H9 (cell line): Measurements from ENCODE around the gene SIL1. TPM values are rescaled to one million over a fixed set of nuclear protein-coding genes. Genes with fewer than 3 reads are reported as not detected.

Experiments used
- DNase-seq: peaks from one replicate; pipeline ENCODE4 v3.0.0-alpha.2; 2017
- H2AFZ ChIP-seq: one replicate; pipeline ENCODE4 v1.6.1; 2013; ENCODE audit warnings: mild to moderate bottlenecking, low read length, control low read depth, moderate library complexity
- H2AK5ac ChIP-seq: 2 replicates; pipeline ENCODE4 v1.6.1; 2013; ENCODE audit warnings: low read length, control low read depth, mixed read lengths; ENCODE audit not compliant: insufficient read length
- H2BK120ac ChIP-seq: one replicate; pipeline ENCODE4 v1.6.1; 2013; ENCODE audit warnings: low read depth, mild to moderate bottlenecking, low read length, control low read depth, inconsistent platforms; ENCODE audit not compliant: poor library complexity, severe bottlenecking
- H2BK12ac ChIP-seq: 2 replicates; pipeline ENCODE4 v1.6.1; 2013; ENCODE audit warnings: low read length, control low read depth, mixed read lengths, low read depth; ENCODE audit not compliant: insufficient read length
- H2BK15ac ChIP-seq: 2 replicates; pipeline ENCODE4 v1.6.1; 2013; ENCODE audit warnings: low read depth, low read length, control low read depth
- H2BK20ac ChIP-seq: one replicate; pipeline ENCODE4 v1.6.1; 2013; ENCODE audit warnings: low read depth, mild to moderate bottlenecking, low read length, control low read depth, inconsistent platforms; ENCODE audit not compliant: poor library complexity, severe bottlenecking
- H2BK5ac ChIP-seq: 2 replicates; pipeline ENCODE4 v1.6.1; 2013; ENCODE audit warnings: low read length, control low read depth, mixed read lengths; ENCODE audit not compliant: insufficient read length
- H3K14ac ChIP-seq: 2 replicates; pipeline ENCODE4 v1.6.1; 2013; ENCODE audit warnings: low read length, control low read depth; ENCODE audit not compliant: insufficient read depth
- H3K18ac ChIP-seq: 2 replicates; pipeline ENCODE4 v1.6.1; 2013; ENCODE audit warnings: low read depth, mild to moderate bottlenecking, mixed read lengths, low read length, control low read depth; ENCODE audit not compliant: insufficient read length
- H3K23ac ChIP-seq: 2 replicates; pipeline ENCODE4 v1.6.1; 2013; ENCODE audit warnings: low read length, control low read depth, mixed read lengths, low read depth; ENCODE audit not compliant: insufficient read length
- H3K23me2 ChIP-seq: 2 replicates; pipeline ENCODE4 v1.6.1; 2013; ENCODE audit warnings: low read depth, mild to moderate bottlenecking, mixed read lengths, low read length, control low read depth; ENCODE audit not compliant: insufficient read length, poor library complexity, severe bottlenecking
- H3K27ac ChIP-seq: 2 replicates; pipeline ENCODE4 v1.5.1; 2013; ENCODE audit warnings: low read length, control low read depth, mixed read lengths, low read depth; ENCODE audit not compliant: insufficient read length
- H3K27me3 ChIP-seq: 2 replicates; pipeline ENCODE4 v1.6.1; 2013; ENCODE audit warnings: low read length, control low read depth, inconsistent platforms; ENCODE audit not compliant: insufficient read depth
- H3K4ac ChIP-seq: 2 replicates; pipeline ENCODE4 v1.6.1; 2013; ENCODE audit warnings: low read depth, mild to moderate bottlenecking, control low read depth, inconsistent platforms, low read length, moderate library complexity
- H3K4me1 ChIP-seq: 2 replicates; pipeline ENCODE4 v1.6.1; 2013; ENCODE audit warnings: low read length, control low read depth, inconsistent platforms; ENCODE audit not compliant: insufficient read depth
- H3K4me2 ChIP-seq: 2 replicates; pipeline ENCODE4 v1.6.1; 2013; ENCODE audit warnings: low read length, control low read depth, mixed read lengths; ENCODE audit not compliant: insufficient read length, insufficient read depth
- H3K56ac ChIP-seq: 2 replicates; pipeline ENCODE4 v1.6.1; 2013; ENCODE audit warnings: low read depth, mild to moderate bottlenecking, mixed read lengths, low read length, control low read depth; ENCODE audit not compliant: insufficient read length
- H3K79me1 ChIP-seq: 2 replicates; pipeline ENCODE4 v1.6.1; 2013; ENCODE audit warnings: low read depth, mild to moderate bottlenecking, moderate library complexity, low read length, control low read depth, inconsistent platforms; ENCODE audit not compliant: insufficient read depth, poor library complexity, severe bottlenecking
- H3K79me2 ChIP-seq: 2 replicates; pipeline ENCODE4 v1.6.1; 2013; ENCODE audit warnings: low read length, control low read depth, inconsistent platforms; ENCODE audit not compliant: insufficient read depth
- H3K9ac ChIP-seq: 2 replicates; pipeline ENCODE4 v1.6.1; 2013; ENCODE audit warnings: low read length, control low read depth, mixed read lengths; ENCODE audit not compliant: insufficient read length; ENCODE audit errors: extremely low read depth
- H3K9me3 ChIP-seq: one replicate; pipeline ENCODE4 v1.6.1; 2013; ENCODE audit warnings: low read depth, low read length, inconsistent platforms; ENCODE audit not compliant: control insufficient read depth
- H3T11ph ChIP-seq: one replicate; pipeline ENCODE4 v1.6.1; 2013; ENCODE audit warnings: mild to moderate bottlenecking, low read length, control low read depth, inconsistent platforms
- H4K20me1 ChIP-seq: one replicate; pipeline ENCODE4 v1.6.1; 2013; ENCODE audit not compliant: control insufficient read depth, insufficient read length, insufficient read depth
- H4K5ac ChIP-seq: 2 replicates; pipeline ENCODE4 v1.6.1; 2013; ENCODE audit warnings: low read depth, mild to moderate bottlenecking, mixed read lengths, low read length, control low read depth; ENCODE audit not compliant: insufficient read length
- H4K8ac ChIP-seq: replicated peaks from 2 replicates; pipeline ENCODE4 v1.6.1; 2013; ENCODE audit warnings: low read length, control low read depth, mixed read lengths, low read depth; ENCODE audit not compliant: insufficient read length
- H4K91ac ChIP-seq: 2 replicates; pipeline ENCODE4 v1.6.1; 2013; ENCODE audit warnings: low read depth, mild to moderate bottlenecking, moderate library complexity, mixed read lengths, low read length, control low read depth; ENCODE audit not compliant: insufficient read length
- H3K27ac Mint-ChIP-seq, 3 experiments: 2 replicates in 2 of 3; 3 replicates in 1 of 3; pipeline ENCODE4 v1.8.0; 2020 to 2021; ENCODE audit warnings: mixed read lengths in 3 of 3, mild to moderate bottlenecking in 1 of 3, moderate library complexity in 1 of 3
- H3K27me3 Mint-ChIP-seq: 2 replicates; pipeline ENCODE4 v1.8.0; 2021; ENCODE audit warnings: low read depth, mild to moderate bottlenecking, moderate library complexity, mixed read lengths
- H3K36me3 Mint-ChIP-seq, 3 experiments: 2 replicates in 2 of 3; 3 replicates in 1 of 3; pipeline ENCODE4 v1.8.0; 2020 to 2021; ENCODE audit warnings: low read depth in 3 of 3, mixed read lengths in 3 of 3; ENCODE audit not compliant: insufficient read depth in 1 of 3
- H3K4me1 Mint-ChIP-seq, 2 experiments: 2 replicates each; pipeline ENCODE4 v1.8.0; 2020; ENCODE audit warnings: mixed read lengths in 2 of 2
- H3K4me3 Mint-ChIP-seq, 2 experiments: 2 replicates in 1 of 2; 3 replicates in 1 of 2; pipeline ENCODE4 v1.8.0; 2020 to 2021; ENCODE audit warnings: mild to moderate bottlenecking in 2 of 2, mixed read lengths in 2 of 2, moderate library complexity in 1 of 2
- H3K9me3 Mint-ChIP-seq, 2 experiments: 2 replicates in 1 of 2; 3 replicates in 1 of 2; pipeline ENCODE4 v1.8.0; 2020; ENCODE audit warnings: mild to moderate bottlenecking in 2 of 2, mixed read lengths in 2 of 2, moderate library complexity in 1 of 2
- WGBS: extraction: QIAGEN DNeasy Blood & Tissue Kit; methylation state at CpG from one replicate; pipeline ENCODE4 v1.1.7; 2013; ENCODE audit warnings: missing lambda C conversion rate, low lambda C conversion rate, mixed read lengths; ENCODE audit not compliant: insufficient read length; ENCODE audit errors: extremely low coverage; 5-methylcytosine and 5-hydroxymethylcytosine counted together
- total RNA-seq: library from RNA; stranded (reverse); gene quantifications from 2 replicates; pipeline ENCODE4 v1.2.1, GENCODE V29; 2021
- TF ChIP-seq, protein P1 (sequence below): fragments of 200-600 bp; sonication (generic); conservative IDR thresholded peaks from 3 replicates; pipeline ENCODE4 v1.8.0; 2021; ENCODE audit warnings: antibody characterized with exemption, mild to moderate bottlenecking

Gene SIL1
- total RNA-seq, 1 experiment from 2014 or later, result 10.6 TPM

DNA sequence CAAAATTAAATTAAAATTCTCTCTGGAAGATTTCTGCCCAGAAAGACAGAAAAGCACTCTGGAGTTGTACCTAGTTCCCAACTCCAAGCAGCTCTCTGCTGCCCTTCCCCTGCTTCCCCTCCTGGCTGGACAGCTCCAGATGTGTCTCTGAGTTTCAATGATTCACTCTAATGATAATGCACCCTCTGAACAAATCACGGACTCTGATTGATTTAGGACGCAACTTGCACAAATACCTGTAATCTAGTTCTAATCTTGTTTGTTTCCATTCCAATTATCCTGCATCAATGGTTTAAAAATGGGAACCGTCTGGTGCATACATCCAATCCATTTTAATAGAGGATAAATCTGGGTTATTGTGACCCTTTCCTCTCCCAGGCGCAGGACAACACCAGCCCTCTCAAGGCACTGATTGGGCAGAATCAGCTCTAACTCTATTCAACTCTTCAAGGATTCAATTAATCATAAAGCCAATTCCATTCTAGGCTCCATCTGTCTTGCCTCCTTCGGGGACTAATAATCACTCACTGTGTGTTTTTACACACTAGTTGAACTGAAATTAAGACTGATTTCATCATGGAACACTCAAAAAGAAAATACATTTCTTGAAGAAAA is 211.9 kb downstream of the SIL1 start:
- no peak overlapping the region for H2AK5ac ChIP-seq
- H3K9me3 Mint-ChIP-seq, result no peaks in the 10 kb centered on the region
- H3K27ac Mint-ChIP-seq, result no peak overlapping the region; a peak in 1 of 7 replicates
- no peak overlapping the region for H3K4me3 Mint-ChIP-seq
- no peak overlapping the region for H3K23ac ChIP-seq
- no peaks in the 10 kb centered on the region for H3K79me1 ChIP-seq
- no peaks in the 10 kb centered on the region for H4K20me1 ChIP-seq
- H3K27me3 ChIP-seq, result no peaks in the 10 kb centered on the region
- no peak overlapping the region for H3K18ac ChIP-seq
- H3K56ac ChIP-seq, result no peak overlapping the region
- no peak overlapping the region for H3K4ac ChIP-seq
- H4K5ac ChIP-seq, result no peak overlapping the region
- H3K4me1 ChIP-seq, result no peaks in the 10 kb centered on the region
- no peak overlapping the region for H2BK15ac ChIP-seq
- no peaks in the 10 kb centered on the region for H3K79me2 ChIP-seq
- no peak overlapping the region for H2AFZ ChIP-seq
- H3T11ph ChIP-seq, result no peak overlapping the region
- H3K4me2 ChIP-seq, result no peak overlapping the region
- TF ChIP-seq, protein P1, sequence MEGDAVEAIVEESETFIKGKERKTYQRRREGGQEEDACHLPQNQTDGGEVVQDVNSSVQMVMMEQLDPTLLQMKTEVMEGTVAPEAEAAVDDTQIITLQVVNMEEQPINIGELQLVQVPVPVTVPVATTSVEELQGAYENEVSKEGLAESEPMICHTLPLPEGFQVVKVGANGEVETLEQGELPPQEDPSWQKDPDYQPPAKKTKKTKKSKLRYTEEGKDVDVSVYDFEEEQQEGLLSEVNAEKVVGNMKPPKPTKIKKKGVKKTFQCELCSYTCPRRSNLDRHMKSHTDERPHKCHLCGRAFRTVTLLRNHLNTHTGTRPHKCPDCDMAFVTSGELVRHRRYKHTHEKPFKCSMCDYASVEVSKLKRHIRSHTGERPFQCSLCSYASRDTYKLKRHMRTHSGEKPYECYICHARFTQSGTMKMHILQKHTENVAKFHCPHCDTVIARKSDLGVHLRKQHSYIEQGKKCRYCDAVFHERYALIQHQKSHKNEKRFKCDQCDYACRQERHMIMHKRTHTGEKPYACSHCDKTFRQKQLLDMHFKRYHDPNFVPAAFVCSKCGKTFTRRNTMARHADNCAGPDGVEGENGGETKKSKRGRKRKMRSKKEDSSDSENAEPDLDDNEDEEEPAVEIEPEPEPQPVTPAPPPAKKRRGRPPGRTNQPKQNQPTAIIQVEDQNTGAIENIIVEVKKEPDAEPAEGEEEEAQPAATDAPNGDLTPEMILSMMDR, result no peak
- H3K4me1 Mint-ChIP-seq, result no peaks in the 10 kb centered on the region
- H2BK12ac ChIP-seq, result no peak overlapping the region
- peak; percentile 6 for DNase-seq
- no peak overlapping the region for H4K91ac ChIP-seq
- no peak overlapping the region for H2BK5ac ChIP-seq
- no CpG with 5 or more reads among the region's 5 CpGs for WGBS
- H4K8ac ChIP-seq, result no peak overlapping the region
- H3K36me3 Mint-ChIP-seq, result no peaks in the 10 kb centered on the region
- no peaks in the 10 kb centered on the region; the same call in none of the 2 replicates for H3K27me3 Mint-ChIP-seq
- no peaks in the 10 kb centered on the region for H3K9me3 ChIP-seq
- H3K27ac ChIP-seq, result no peak overlapping the region
- H2BK120ac ChIP-seq, result no peak overlapping the region
- H3K14ac ChIP-seq, result no peak overlapping the region
- H3K23me2 ChIP-seq, result no peaks in the 10 kb centered on the region
- no peak overlapping the region for H2BK20ac ChIP-seq
- H3K9ac ChIP-seq, result no peak overlapping the region
